HepG2 (cell line): ENCODE results near the gene DNPH1. TPM values are rescaled to one million over a fixed set of nuclear protein-coding genes. Genes with fewer than 3 reads are reported as not detected.

Experiments
- ATAC-seq: fragments of 200-7000 bp; cut with Tn5 transposase; 3 replicates; pipeline ENCODE4 v1.9.1; 2020; ENCODE audit warnings: mild to moderate bottlenecking, moderate library complexity
- BruUV-seq: library from RNA; stranded (reverse); fragments of 400-500 nt; replicated peaks from 2 replicates; lab custom pipeline; 2021; lab: Mats Ljungman, UMichigan
- CTCF ChIA-PET: fragments of 300-600 bp; formaldehyde crosslinking; extraction: SDS; loops from one replicate; lab custom pipeline; 2021; ENCODE audit warnings: low total read pairs, inconsistent platforms, low intra/inter-chr PET ratio; lab: Yijun Ruan, JAX
- POLR2A ChIA-PET: fragments of 350-600 bp; sonication (Branson Sonifier 250); formaldehyde crosslinking; loops from one replicate; lab custom pipeline; 2020; ENCODE audit warnings: antibody characterized with exemption, inconsistent platforms; lab: Yijun Ruan, JAX
- DNase-seq: peaks from one replicate; pipeline ENCODE4 v3.0.0-alpha.2; 2015; ENCODE audit warnings: low spot score
- FAIRE-seq: peaks from 3 replicates; lab custom pipeline; 2011; peaks lifted over from hg19 to GRCh38; lab: Jason Lieb, UNC
- H2AFZ ChIP-seq: one replicate; pipeline ENCODE4 v1.6.1; 2011; ENCODE audit warnings: low read length, inconsistent platforms
- H3K27ac ChIP-seq: fragments of 300-600 bp; 3 replicates; pipeline ENCODE4 v1.8.0; 2011; ENCODE audit warnings: mixed run types, mild to moderate bottlenecking, mixed read lengths, low read length, inconsistent platforms; ENCODE audit not compliant: insufficient read depth; ENCODE audit errors: extremely low read length
- H3K27me3 ChIP-seq, 2 experiments: fragments of 200-600 bp in 1 of 2; 2 replicates in 1 of 2; 3 replicates in 1 of 2; pipeline versions ENCODE4 v1.6.0 to v1.8.0; 2011; ENCODE audit warnings: low read length in 2 of 2, mild to moderate bottlenecking in 2 of 2, moderate library complexity in 2 of 2, inconsistent platforms in 1 of 2; ENCODE audit not compliant: insufficient read depth in 2 of 2, control insufficient read depth in 1 of 2
- H3K36me3 ChIP-seq, 2 experiments: fragments of 200-600 bp in 1 of 2; replicated peaks in 1 of 2; 2 replicates in 1 of 2; 3 replicates in 1 of 2; pipeline versions ENCODE4 v1.5.1 to v1.8.0; 2011; ENCODE audit warnings: low read length in 2 of 2, inconsistent platforms in 1 of 2; ENCODE audit not compliant: insufficient read depth in 2 of 2, control insufficient read depth in 1 of 2
- H3K4me1 ChIP-seq: 2 replicates; pipeline ENCODE4 v1.5.1; 2012; ENCODE audit warnings: low read length, inconsistent platforms; ENCODE audit not compliant: insufficient read depth
- H3K4me2 ChIP-seq: 2 replicates; pipeline ENCODE4 v1.6.0; 2011; ENCODE audit warnings: low read depth, low read length, inconsistent platforms
- H3K4me3 ChIP-seq, 3 experiments: fragments of 200-600 bp in 1 of 3; sonication (generic), shearing (Covaris generic) in 1 of 3; replicated peaks in 1 of 3; 2 replicates each; pipeline ENCODE4 v1.5.1; 2011 to 2016; ENCODE audit warnings: low read length in 3 of 3, inconsistent platforms in 2 of 3, low read depth in 2 of 3, mild to moderate bottlenecking in 2 of 3, control low read depth in 1 of 3, mixed read lengths in 1 of 3; ENCODE audit not compliant: insufficient read depth in 1 of 3
- H3K79me2 ChIP-seq: one replicate; pipeline ENCODE4 v1.6.1; 2011; ENCODE audit warnings: low read length, inconsistent platforms; ENCODE audit not compliant: insufficient read depth
- H3K9ac ChIP-seq: 2 replicates; pipeline ENCODE4 v1.6.0; 2011; ENCODE audit warnings: mild to moderate bottlenecking, low read depth, low read length, inconsistent platforms; ENCODE audit not compliant: insufficient read depth
- H3K9me3 ChIP-seq: 2 replicates; pipeline ENCODE4 v1.5.1; 2012; ENCODE audit warnings: mild to moderate bottlenecking, low read length
- H4K20me1 ChIP-seq: 2 replicates; pipeline ENCODE4 v1.6.0; 2011; ENCODE audit warnings: inconsistent platforms, mild to moderate bottlenecking, low read length, moderate library complexity; ENCODE audit not compliant: insufficient read depth
- LRRFIP1 ChIP-seq: sonication (generic); formaldehyde crosslinking; conservative IDR thresholded peaks from 2 replicates; pipeline ENCODE4 v1.4.0; 2020; ENCODE audit warnings: missing genetic modification reagents
- NFIC ChIP-seq: IDR thresholded peaks from 2 replicates; pipeline ENCODE4 v1.6.1; 2012; ENCODE audit warnings: mild to moderate bottlenecking, low read length, inconsistent platforms
- NFKB2 ChIP-seq: sonication (generic); formaldehyde crosslinking; IDR thresholded peaks from 2 replicates; pipeline ENCODE4 v1.4.0; 2020; ENCODE audit warnings: missing genetic modification reagents, borderline replicate concordance
- SRSF1 ChIP-seq: fragments of 200-400 bp; formaldehyde crosslinking; optimal IDR thresholded peaks from 2 replicates; pipeline ENCODE3; 2017; ENCODE audit warnings: mild to moderate bottlenecking, low read depth, low read length, moderate library complexity
- TBX2 ChIP-seq: sonication (generic); formaldehyde crosslinking; IDR thresholded peaks from 2 replicates; pipeline ENCODE4 v1.5.0; 2020; ENCODE audit warnings: missing genetic modification reagents, mild to moderate bottlenecking, borderline replicate concordance
- TEAD3 ChIP-seq: optimal IDR thresholded peaks from 2 replicates; pipeline ENCODE3; 2016; ENCODE audit warnings: borderline replicate concordance
- ZNF574 ChIP-seq: sonication (generic); formaldehyde crosslinking; IDR thresholded peaks from 2 replicates; pipeline ENCODE4 v1.4.0; 2020; ENCODE audit warnings: missing genetic modification reagents
- ZNF687 ChIP-seq: sonication (generic); formaldehyde crosslinking; IDR thresholded peaks from 2 replicates; pipeline ENCODE4 v1.5.1; 2020; ENCODE audit warnings: mild to moderate bottlenecking, missing genetic modification reagents, moderate library complexity
- ZNF883 ChIP-seq: sonication (generic); formaldehyde crosslinking; IDR thresholded peaks from 2 replicates; pipeline ENCODE4 v1.5.1; 2020; ENCODE audit warnings: mild to moderate bottlenecking, missing genetic modification reagents; ENCODE audit errors: not compliant biosample characterization
- WGBS: methylation state at CpG from one replicate; pipeline ENCODE4 v1.1.6; 2017; ENCODE audit warnings: low lambda C conversion rate; 5-methylcytosine and 5-hydroxymethylcytosine counted together
- in situ Hi-C: cut with HindIII; loops from 2 replicates; pipeline ENCODE4 v1.10.0; 2017; ENCODE audit warnings: low pct_unique_long_range_greater_than_20kb; ENCODE audit not compliant: extremely low pct_ligation_motif_present
- intact Hi-C: fragments of 100-400 bp; cut with micrococcal nuclease; formaldehyde crosslinking; loops from one replicate; pipeline ENCODE4 v1.10.0; 2022; ENCODE audit not compliant: unreplicated experiment
- polyA plus RNA-seq, 8 experiments: library from polyadenylated mRNA; depleted of rRNA in 3 of 8; stranded (reverse) in 7 of 8; unstranded in 1 of 8; fragments of >200 nt; fragmentation: Illumina TruSeq in 4 of 8; extraction: Trizol in 4 of 8; gene quantifications; 2 replicates each; pipeline versions ENCODE4 v1.2.1 to v1.2.3, GENCODE V29; 2011 to 2016; ENCODE audit warnings: low read depth in 4 of 8, missing spikeins in 1 of 8, mixed read lengths in 1 of 8; ENCODE audit not compliant: insufficient read depth in 1 of 8
- total RNA-seq, 5 experiments: library from RNA; depleted of rRNA; stranded (reverse); fragments of >200 nt; fragmentation: Illumina TruSeq; extraction: Trizol; gene quantifications; 2 replicates each; pipeline ENCODE4 v1.2.3, GENCODE V29; 2016; ENCODE audit warnings: low read depth in 1 of 5
- TF ChIP-seq, protein P1 (sequence below): sonication (generic); formaldehyde crosslinking; IDR thresholded peaks from 2 replicates; pipeline ENCODE4 v1.4.0; 2020; ENCODE audit warnings: low read depth, missing genetic modification reagents

DNPH1 gene
- total and polyA plus RNA-seq, 2 of the 13 experiments (the other 11 are each of a cell fraction or from before 2014, with no cell fraction given) = 56.5 to 75.1 TPM

DNA sequence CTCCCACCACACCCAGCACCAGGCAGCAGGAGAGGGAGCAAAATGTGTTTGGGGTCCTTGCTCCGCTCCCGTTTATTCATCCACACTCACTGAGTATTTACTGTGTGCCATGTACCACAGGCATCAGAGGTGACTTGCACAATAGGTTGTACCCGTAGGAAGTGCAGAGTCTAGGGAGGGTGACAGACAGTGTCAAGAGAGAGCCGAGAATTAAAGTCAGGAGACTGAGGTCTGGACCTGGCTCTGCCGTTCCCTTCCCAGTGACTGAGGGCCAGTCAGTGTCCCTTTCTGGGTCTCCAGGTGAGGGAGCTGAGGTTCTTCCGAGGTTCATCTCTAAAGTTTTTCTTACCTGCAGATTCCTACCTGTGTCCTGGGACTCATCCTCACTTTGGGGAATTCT lies 36.3 kb upstream of the DNPH1 start:
- peak overlapping the region; percentile 24; the same call in 1 of the 2 replicates for H3K9ac ChIP-seq
- BruUV-seq = no TSS peak
- no peaks in the 10 kb centered on the region for H3K36me3 ChIP-seq
- H3K4me2 ChIP-seq = peak overlapping the region; percentile 46
- no peaks in the 10 kb centered on the region for H4K20me1 ChIP-seq
- FAIRE-seq (peak; percentile 34), DNase-seq (peak; percentile 61), ATAC-seq (no peak)
- 27% methylated on average over 6 of the region's 6 CpGs for WGBS
- no peaks in the 10 kb centered on the region for H3K9me3 ChIP-seq
- H3K79me2 ChIP-seq = no peaks in the 10 kb centered on the region
- no peak overlapping the region for H3K4me3 ChIP-seq
- in situ Hi-C loops (no loop called here), intact Hi-C loops (loop anchor here (10.0 kb wide), 1 partner anchor 159 kb away; the partner anchor contains the start of gene ABCC10)
- peak overlapping the region; percentile 27 for H3K27ac ChIP-seq
- H2AFZ ChIP-seq = no peak overlapping the region
- peaks cover 96% of the 10 kb centered on the region for H3K4me1 ChIP-seq
- CTCF ChIA-PET = interaction anchor here (1.6 to 5.0 kb wide), 2 partner anchors 21 to 69 kb away, joined by 4 to 79 read pairs; no protein-coding TSS in a partner anchor
- H3K27me3 ChIP-seq = no peaks in the 10 kb centered on the region; a peak in 1 of 5 replicates
- POLR2A ChIA-PET = interaction anchor here (1.3 to 20.0 kb wide), 3 partner anchors 14 to 34 kb away, joined by 4 to 314 read pairs (median 131); no protein-coding TSS in a partner anchor
- TF ChIP-seq SRSF1 (no peak), LRRFIP1 (CRISPR knock-in tag) (no peak), ZNF883 (CRISPR knock-in tag) (peak; percentile 20), ZNF687 (CRISPR knock-in tag) (peak; percentile 49), ZNF574 (CRISPR knock-in tag) (no peak), TEAD3 (CRISPR knock-in tag) (peak; percentile 62), TBX2 (CRISPR knock-in tag) (peak; percentile 50; the same call in 1 of the 2 replicates), NFIC (no peak), NFKB2 (no peak)
- TF ChIP-seq, protein P1, sequence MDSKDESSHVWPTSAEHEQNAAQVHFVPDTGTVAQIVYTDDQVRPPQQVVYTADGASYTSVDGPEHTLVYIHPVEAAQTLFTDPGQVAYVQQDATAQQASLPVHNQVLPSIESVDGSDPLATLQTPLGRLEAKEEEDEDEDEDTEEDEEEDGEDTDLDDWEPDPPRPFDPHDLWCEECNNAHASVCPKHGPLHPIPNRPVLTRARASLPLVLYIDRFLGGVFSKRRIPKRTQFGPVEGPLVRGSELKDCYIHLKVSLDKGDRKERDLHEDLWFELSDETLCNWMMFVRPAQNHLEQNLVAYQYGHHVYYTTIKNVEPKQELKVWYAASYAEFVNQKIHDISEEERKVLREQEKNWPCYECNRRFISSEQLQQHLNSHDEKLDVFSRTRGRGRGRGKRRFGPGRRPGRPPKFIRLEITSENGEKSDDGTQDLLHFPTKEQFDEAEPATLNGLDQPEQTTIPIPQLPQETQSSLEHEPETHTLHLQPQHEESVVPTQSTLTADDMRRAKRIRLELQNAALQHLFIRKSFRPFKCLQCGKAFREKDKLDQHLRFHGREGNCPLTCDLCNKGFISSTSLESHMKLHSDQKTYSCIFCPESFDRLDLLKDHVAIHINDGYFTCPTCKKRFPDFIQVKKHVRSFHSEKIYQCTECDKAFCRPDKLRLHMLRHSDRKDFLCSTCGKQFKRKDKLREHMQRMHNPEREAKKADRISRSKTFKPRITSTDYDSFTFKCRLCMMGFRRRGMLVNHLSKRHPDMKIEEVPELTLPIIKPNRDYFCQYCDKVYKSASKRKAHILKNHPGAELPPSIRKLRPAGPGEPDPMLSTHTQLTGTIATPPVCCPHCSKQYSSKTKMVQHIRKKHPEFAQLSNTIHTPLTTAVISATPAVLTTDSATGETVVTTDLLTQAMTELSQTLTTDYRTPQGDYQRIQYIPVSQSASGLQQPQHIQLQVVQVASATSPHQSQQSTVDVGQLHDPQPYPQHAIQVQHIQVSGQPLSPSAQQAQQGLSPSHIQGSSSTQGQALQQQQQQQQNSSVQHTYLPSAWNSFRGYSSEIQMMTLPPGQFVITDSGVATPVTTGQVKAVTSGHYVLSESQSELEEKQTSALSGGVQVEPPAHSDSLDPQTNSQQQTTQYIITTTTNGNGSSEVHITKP = no peak
